KMS-11 (cell line): ENCODE measurements around the gene GRM5.
"Not testable (repeated sequence)": the region's sequence is repeated elsewhere in the genome, so short reads cannot be mapped to it uniquely, and the experiment has no call there.

Experiments
- H2AFZ ChIP-seq: fragments of 200-600 bp; sonication (generic); 2 replicates; pipeline ENCODE4 v1.6.1; 2016; ENCODE audit warnings: antibody characterized with exemption, mixed run types, low read depth
- H3K27ac ChIP-seq: fragments of 200-600 bp; sonication (generic); 2 replicates; pipeline ENCODE4 v1.6.1; 2016; ENCODE audit warnings: mild to moderate bottlenecking, mixed run types
- H3K27me3 ChIP-seq: fragments of 200-600 bp; sonication (generic); 2 replicates; pipeline ENCODE4 v1.6.1; 2017; ENCODE audit warnings: mild to moderate bottlenecking, low read depth, mixed run types, moderate library complexity; ENCODE audit not compliant: insufficient read depth
- H3K36me3 ChIP-seq: fragments of 200-600 bp; sonication (generic); 2 replicates; pipeline ENCODE4 v1.6.1; 2017; ENCODE audit warnings: mild to moderate bottlenecking, mixed run types; ENCODE audit not compliant: insufficient read depth
- H3K4me1 ChIP-seq: fragments of 200-600 bp; sonication (generic); 2 replicates; pipeline ENCODE4 v1.6.1; 2016; ENCODE audit warnings: mild to moderate bottlenecking, low read depth, mixed run types; ENCODE audit not compliant: poor library complexity, severe bottlenecking
- H3K4me2 ChIP-seq: fragments of 200-600 bp; sonication (generic); 2 replicates; pipeline ENCODE4 v1.7.0; 2016; ENCODE audit warnings: mild to moderate bottlenecking, mixed run types
- H3K4me3 ChIP-seq: fragments of 200-600 bp; sonication (generic); IDR thresholded peaks from 2 replicates; pipeline ENCODE4 v1.6.1; 2017; ENCODE audit warnings: low read depth, low read length, mixed read lengths; ENCODE audit not compliant: insufficient read depth
- H3K79me2 ChIP-seq: fragments of 200-600 bp; sonication (generic); 2 replicates; pipeline ENCODE4 v1.6.1; 2016; ENCODE audit warnings: low read depth, mixed run types; ENCODE audit not compliant: insufficient read depth
- H3K9ac ChIP-seq: fragments of 200-600 bp; sonication (generic); 2 replicates; pipeline ENCODE4 v1.6.1; 2016; ENCODE audit warnings: mild to moderate bottlenecking, mixed run types
- H4K20me1 ChIP-seq: fragments of 200-600 bp; sonication (generic); 2 replicates; pipeline ENCODE4 v1.6.1; 2016; ENCODE audit warnings: mild to moderate bottlenecking, mixed run types; ENCODE audit not compliant: insufficient read depth
- CTCF ChIP-seq: fragments of 200-600 bp; sonication (generic); conservative IDR thresholded peaks from 2 replicates; pipeline ENCODE4 v1.6.1; 2017; ENCODE audit warnings: low read depth, mild to moderate bottlenecking, antibody characterized with exemption, low read length, moderate library complexity, mixed read lengths

GRM5 gene

GRCh38 chr11:89065066-89065465 is 716 bp downstream of the GRM5 start:
- Histone ChIP-seq H2AFZ (no peak overlapping the region), H3K27me3 (no peaks in the 10 kb centered on the region), H3K27ac (no peak overlapping the region), H3K9ac (no peak overlapping the region), H3K79me2 (no peaks in the 10 kb centered on the region), H3K4me3 (no peak overlapping the region), H3K4me2 (no peak overlapping the region), H3K36me3 (no peaks in the 10 kb centered on the region), H3K4me1 (no peaks in the 10 kb centered on the region), H4K20me1 (no peaks in the 10 kb centered on the region)
- TF ChIP-seq CTCF: no peak

- not testable (repeated sequence) for H3K27ac ChIP-seq, H3K4me2 ChIP-seq, H3K79me2 ChIP-seq, H3K36me3 ChIP-seq, H3K27me3 ChIP-seq, H3K4me3 ChIP-seq, H3K9ac ChIP-seq, H4K20me1 ChIP-seq, H3K4me1 ChIP-seq, H2AFZ ChIP-seq
Observed at GRCh38 chr11:89063481-89063951, 2.3 kb downstream of the GRM5 start.

GRCh38 chr11:89062771-89063298 is 2.9 kb downstream of the GRM5 start:
- H3K4me2 ChIP-seq, H2AFZ ChIP-seq, H3K9ac ChIP-seq, H3K36me3 ChIP-seq, H3K4me1 ChIP-seq, H3K27ac ChIP-seq, H4K20me1 ChIP-seq, H3K79me2 ChIP-seq, H3K27me3 ChIP-seq, H3K4me3 ChIP-seq: not testable (repeated sequence)

GRCh38 chr11:89061839-89062238 is 3.9 kb downstream of the GRM5 start:
- H3K36me3 ChIP-seq, H3K4me1 ChIP-seq, H4K20me1 ChIP-seq, H3K9ac ChIP-seq, H2AFZ ChIP-seq, H3K27me3 ChIP-seq, H3K4me3 ChIP-seq, H3K4me2 ChIP-seq, H3K79me2 ChIP-seq, H3K27ac ChIP-seq: not testable (repeated sequence)

GRCh38 chr11:89057406-89057805 is 8.4 kb downstream of the GRM5 start:
- H3K36me3 ChIP-seq, H3K4me2 ChIP-seq, H3K4me3 ChIP-seq, H3K27ac ChIP-seq, H3K79me2 ChIP-seq, H3K27me3 ChIP-seq, H3K9ac ChIP-seq, H3K4me1 ChIP-seq, H4K20me1 ChIP-seq, H2AFZ ChIP-seq: not testable (repeated sequence)

- no peak overlapping the region for H3K4me2 ChIP-seq
- no peak overlapping the region for H3K9ac ChIP-seq
- H3K27ac ChIP-seq: no peak overlapping the region
- no peaks in the 10 kb centered on the region for H3K36me3 ChIP-seq
- no peaks in the 10 kb centered on the region for H3K4me1 ChIP-seq
- no peaks in the 10 kb centered on the region for H3K27me3 ChIP-seq
- no peaks in the 10 kb centered on the region for H3K79me2 ChIP-seq
- no peaks in the 10 kb centered on the region for H4K20me1 ChIP-seq
- no peak for TF ChIP-seq CTCF
- H2AFZ ChIP-seq: no peak overlapping the region
- no peak overlapping the region for H3K4me3 ChIP-seq
Observed at GRCh38 chr11:89052220-89052619, 13.6 kb downstream of the GRM5 start.

- not testable (repeated sequence) for H3K27ac ChIP-seq, H3K36me3 ChIP-seq, H3K4me3 ChIP-seq
Observed at GRCh38 chr11:89047159-89047558, 18.6 kb downstream of the GRM5 start.

GRCh38 chr11:89043861-89044588 is 21.8 kb downstream of the GRM5 start:
- not testable (repeated sequence) for H3K9ac ChIP-seq, H3K27me3 ChIP-seq, H3K4me1 ChIP-seq, H4K20me1 ChIP-seq, H3K79me2 ChIP-seq, H2AFZ ChIP-seq, H3K36me3 ChIP-seq, H3K4me2 ChIP-seq, H3K27ac ChIP-seq, H3K4me3 ChIP-seq

More at GRCh38 chr11:89047159-89047558, 18.6 kb downstream of the GRM5 start:
- H4K20me1 ChIP-seq, H3K79me2 ChIP-seq, H3K4me2 ChIP-seq, H3K4me1 ChIP-seq, H3K27me3 ChIP-seq, H2AFZ ChIP-seq, H3K9ac ChIP-seq: not testable (repeated sequence)

- H3K4me1 ChIP-seq, H4K20me1 ChIP-seq, H3K9ac ChIP-seq, H3K4me2 ChIP-seq, H2AFZ ChIP-seq, H3K27me3 ChIP-seq, H3K4me3 ChIP-seq, H3K27ac ChIP-seq, H3K79me2 ChIP-seq, H3K36me3 ChIP-seq: not testable (repeated sequence)
Observed at GRCh38 chr11:89029671-89030070, 36.1 kb downstream of the GRM5 start.
